ENCODE measurements around the gene TEX22. TPM values are rescaled to one million over a fixed set of nuclear protein-coding genes. Genes with fewer than 3 reads are reported as not detected.

TEX22 gene
- total and polyA plus RNA-seq, 2 donors: 0.85 to 1.2 TPM

DNA sequence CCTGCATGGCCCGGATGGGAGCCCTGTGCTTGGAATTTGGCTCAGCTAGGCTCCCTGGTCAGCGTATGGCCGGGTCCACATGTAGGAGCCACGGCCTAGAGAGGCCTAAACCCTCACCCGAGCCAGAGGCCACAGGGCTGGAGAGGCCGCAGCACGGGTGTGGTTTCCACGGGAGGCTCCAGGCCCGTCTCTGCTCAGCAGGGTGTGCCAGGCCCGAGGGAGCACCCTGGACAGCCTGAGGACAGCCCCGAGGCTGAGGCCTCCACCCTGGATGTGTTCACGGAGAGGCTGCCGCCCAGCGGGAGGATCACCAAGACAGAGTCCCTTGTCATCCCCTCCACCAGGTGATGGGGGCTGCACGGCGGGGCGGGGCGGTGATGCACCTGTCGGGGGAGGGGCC lies 17.6 kb upstream of the TEX22 start:
- Histone ChIP-seq H3K27ac (ENCODE audit: low read depth in 1 of 2, low read length in 1 of 2) (no peak overlapping the region), H3K9me3 (ENCODE audit: control insufficient read depth in 2 of 2, insufficient read depth in 1 of 2, low read length in 1 of 2) (no peaks in the 10 kb centered on the region), H3K4me3 (ENCODE audit: low read length in 2 of 2) (no peak overlapping the region), H3K27me3 (ENCODE audit: control insufficient read depth in 2 of 2, insufficient read depth in 1 of 2, low read length in 1 of 2) (no peaks in the 10 kb centered on the region), H3K4me1 (ENCODE audit: control insufficient read depth in 2 of 2, insufficient read depth in 2 of 2, low read length in 2 of 2) (peaks cover 0 to 2% of the 10 kb centered on the region in 2 donors), H3K36me3 (ENCODE audit: control insufficient read depth in 2 of 2, insufficient read depth in 2 of 2, low read length in 1 of 2) (peaks cover 0 to 29% of the 10 kb centered on the region in 2 donors)
- DNase-seq (ENCODE audit: low read depth in 6 of 9, low spot score in 9 of 9): no peak
- 98% methylated on average over 19 of the region's 19 CpGs for WGBS

DNA sequence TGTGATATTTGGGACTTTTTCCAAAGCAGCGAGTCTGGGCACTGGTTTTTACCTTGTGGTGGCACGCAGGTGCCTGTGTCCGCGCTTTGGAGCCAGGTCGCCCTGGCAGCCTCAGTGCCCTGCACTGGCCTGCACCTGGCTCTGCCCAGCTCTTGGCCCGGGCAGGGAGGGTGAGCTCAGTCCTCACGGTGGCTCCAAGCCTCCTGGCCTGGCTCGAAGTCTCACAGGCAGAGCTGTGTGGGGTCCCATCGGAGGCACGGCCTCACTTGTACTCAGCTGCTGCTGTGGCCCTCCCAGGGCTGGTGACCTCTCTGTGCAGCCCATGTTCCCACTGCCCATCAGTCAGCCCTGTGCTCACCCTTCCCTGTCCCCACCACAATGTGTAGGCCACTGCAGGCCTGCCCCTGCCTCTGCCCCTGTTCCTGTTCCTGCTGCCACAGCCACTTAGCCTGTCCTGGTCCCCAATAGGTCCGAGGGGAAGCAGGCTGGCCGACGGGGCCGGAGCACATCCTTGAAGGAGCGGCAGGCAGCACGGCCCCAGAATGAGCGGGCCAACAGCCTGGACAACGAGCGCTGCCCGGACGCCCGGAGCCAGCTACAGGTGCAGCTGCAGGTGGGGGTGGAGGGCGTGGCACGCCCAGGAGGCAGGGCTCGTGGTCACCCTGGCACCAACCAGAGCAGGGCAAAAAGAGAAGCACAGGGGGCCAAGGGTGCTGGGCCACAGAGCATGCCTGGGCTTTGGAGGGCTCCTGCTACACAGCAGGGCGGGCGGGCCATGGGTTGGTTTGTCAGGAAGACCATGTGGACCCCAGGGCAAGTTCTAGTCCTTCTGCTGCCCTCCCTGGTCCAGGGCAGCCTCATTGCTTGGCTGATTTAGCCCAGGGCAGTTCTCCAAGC lies 16.6 kb upstream of the TEX22 start:
- Histone ChIP-seq H3K36me3 (ENCODE audit: control insufficient read depth in 2 of 2, insufficient read depth in 2 of 2, low read length in 1 of 2) (peaks cover 0 to 34% of the 10 kb centered on the region in 2 donors), H3K27me3 (ENCODE audit: control insufficient read depth in 2 of 2, insufficient read depth in 1 of 2, low read length in 1 of 2) (no peaks in the 10 kb centered on the region), H3K4me1 (ENCODE audit: control insufficient read depth in 2 of 2, insufficient read depth in 2 of 2, low read length in 2 of 2) (no peaks in the 10 kb centered on the region), H3K27ac (ENCODE audit: low read depth in 1 of 2, low read length in 1 of 2) (no peak overlapping the region), H3K9me3 (ENCODE audit: control insufficient read depth in 2 of 2, insufficient read depth in 1 of 2, low read length in 1 of 2) (no peaks in the 10 kb centered on the region), H3K4me3 (ENCODE audit: low read length in 2 of 2) (no peak overlapping the region)
- no peak for DNase-seq (ENCODE audit: low read depth in 6 of 9, low spot score in 9 of 9)
- WGBS: 94% methylated on average over 27 of the region's 27 CpGs

DNA sequence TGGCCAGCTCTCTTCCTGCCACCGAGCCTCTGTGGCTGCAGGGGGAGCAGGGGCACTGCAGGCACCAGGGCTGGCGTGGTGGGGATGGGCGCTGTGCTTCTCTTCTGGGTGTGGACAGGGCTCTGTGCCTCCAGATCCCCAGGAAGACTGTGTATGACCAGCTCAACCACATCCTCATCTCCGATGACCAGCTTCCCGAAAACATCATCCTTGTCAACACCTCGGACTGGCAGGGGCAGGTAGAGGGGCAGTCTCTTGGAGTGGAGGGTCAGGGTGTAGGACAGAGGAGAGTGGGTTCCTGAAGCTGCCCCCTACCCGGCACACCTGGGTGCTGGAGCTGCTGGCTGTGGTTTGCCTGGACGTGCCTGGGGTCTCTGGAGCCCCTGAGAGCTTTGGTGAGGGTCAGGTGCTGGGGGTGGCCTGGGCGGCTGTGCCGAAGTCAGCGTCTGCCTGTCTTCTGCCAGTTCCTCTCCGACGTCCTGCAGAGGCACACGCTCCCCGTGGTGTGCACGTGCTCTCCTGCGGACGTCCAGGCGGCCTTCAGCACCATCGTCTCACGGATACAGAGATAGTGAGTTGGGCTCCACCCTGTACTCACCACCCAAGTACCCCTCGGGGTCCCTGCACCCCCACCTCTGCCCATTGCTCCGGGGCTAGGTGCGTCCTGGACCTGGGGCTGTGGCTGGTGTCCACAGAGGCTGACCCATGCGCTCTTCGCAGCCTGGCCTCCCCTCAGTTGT lies 15.8 kb upstream of the TEX22 start:
- 97% methylated on average over 26 of the region's 26 CpGs for WGBS
- H3K9me3 ChIP-seq (ENCODE audit: control insufficient read depth in 2 of 2, insufficient read depth in 1 of 2, low read length in 1 of 2): no peaks in the 10 kb centered on the region
- no peaks in the 10 kb centered on the region for H3K27me3 ChIP-seq (ENCODE audit: control insufficient read depth in 2 of 2, insufficient read depth in 1 of 2, low read length in 1 of 2)
- H3K36me3 ChIP-seq (ENCODE audit: control insufficient read depth in 2 of 2, insufficient read depth in 2 of 2, low read length in 1 of 2): peaks cover 2 to 42% of the 10 kb centered on the region in 2 donors
- H3K4me3 ChIP-seq (ENCODE audit: low read length in 2 of 2): no peak overlapping the region
- H3K27ac ChIP-seq (ENCODE audit: low read depth in 1 of 2, low read length in 1 of 2): no peak overlapping the region
- no peak for DNase-seq (ENCODE audit: low read depth in 6 of 9, low spot score in 9 of 9)
- H3K4me1 ChIP-seq (ENCODE audit: control insufficient read depth in 2 of 2, insufficient read depth in 2 of 2, low read length in 2 of 2): no peaks in the 10 kb centered on the region

DNA sequence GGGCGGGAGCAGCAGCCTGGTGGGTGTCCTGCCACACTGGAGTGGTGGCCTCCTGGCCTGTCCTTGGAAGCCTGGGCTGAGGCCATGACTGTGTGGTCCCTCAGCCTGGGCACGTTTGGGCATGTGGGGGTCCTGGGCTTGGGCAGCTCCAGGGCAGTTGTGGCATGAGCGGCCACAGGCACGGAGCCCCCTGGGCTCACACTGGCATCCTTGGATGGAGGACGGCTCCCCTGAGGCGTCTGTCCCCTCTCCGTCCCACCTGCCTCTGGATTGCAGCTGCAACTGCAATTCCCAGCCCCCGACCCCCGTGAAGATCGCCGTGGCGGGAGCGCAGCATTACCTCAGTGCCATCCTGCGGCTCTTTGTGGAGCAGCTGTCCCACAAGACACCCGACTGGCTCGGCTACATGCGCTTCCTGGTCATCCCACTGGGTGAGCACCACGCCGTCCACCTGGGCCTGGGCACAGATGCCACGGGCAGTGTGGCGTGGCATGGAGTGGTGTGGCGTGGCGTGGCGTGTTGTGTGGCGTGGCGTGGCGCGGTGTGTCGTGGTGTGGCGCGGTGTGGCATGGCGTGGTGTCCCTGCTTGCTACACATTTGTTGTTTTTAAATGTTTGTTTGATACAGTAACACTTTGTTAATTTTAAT lies 15.1 kb upstream of the TEX22 start:
- H3K27me3 ChIP-seq (ENCODE audit: control insufficient read depth in 2 of 2, insufficient read depth in 1 of 2, low read length in 1 of 2): no peaks in the 10 kb centered on the region
- DNase-seq (ENCODE audit: low read depth in 6 of 9, low spot score in 9 of 9): no peak
- H3K9me3 ChIP-seq (ENCODE audit: control insufficient read depth in 2 of 2, insufficient read depth in 1 of 2, low read length in 1 of 2): no peaks in the 10 kb centered on the region
- H3K36me3 ChIP-seq (ENCODE audit: control insufficient read depth in 2 of 2, insufficient read depth in 2 of 2, low read length in 1 of 2): peaks cover 4 to 44% of the 10 kb centered on the region in 2 donors
- H3K4me1 ChIP-seq (ENCODE audit: control insufficient read depth in 2 of 2, insufficient read depth in 2 of 2, low read length in 2 of 2): no peaks in the 10 kb centered on the region
- H3K4me3 ChIP-seq (ENCODE audit: low read length in 2 of 2): no peak overlapping the region
- H3K27ac ChIP-seq (ENCODE audit: low read depth in 1 of 2, low read length in 1 of 2): no peak overlapping the region
- WGBS: 97% methylated on average over 32 of the region's 32 CpGs

DNA sequence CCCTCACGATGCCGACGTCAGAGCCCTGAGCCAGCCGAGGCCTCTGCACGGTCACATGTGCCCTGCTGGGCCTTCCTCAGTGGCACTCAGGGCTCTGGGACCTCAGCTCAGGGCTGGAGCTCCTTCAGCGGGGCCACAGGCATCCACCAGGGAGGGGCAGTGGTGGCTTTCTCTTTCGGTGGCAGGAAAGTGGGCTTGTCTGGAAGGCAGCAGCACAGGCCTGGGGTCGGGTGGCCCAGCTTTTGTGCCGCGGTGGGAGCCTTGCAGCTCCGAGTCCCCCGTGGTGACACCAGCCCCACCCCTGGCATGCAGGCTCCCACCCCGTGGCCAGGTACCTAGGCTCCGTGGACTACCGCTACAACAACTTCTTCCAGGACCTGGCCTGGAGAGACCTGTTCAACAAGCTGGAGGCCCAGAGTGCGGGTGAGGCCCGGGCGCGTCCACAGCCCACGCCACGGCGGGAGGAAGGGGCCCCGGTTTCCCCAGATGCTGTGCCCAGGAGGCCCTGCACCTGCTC lies 14.2 kb upstream of the TEX22 start:
- peaks cover 4 to 44% of the 10 kb centered on the region in 2 donors for H3K36me3 ChIP-seq (ENCODE audit: control insufficient read depth in 2 of 2, insufficient read depth in 2 of 2, low read length in 1 of 2)
- H3K4me1 ChIP-seq (ENCODE audit: control insufficient read depth in 2 of 2, insufficient read depth in 2 of 2, low read length in 2 of 2): peaks cover 0 to 2% of the 10 kb centered on the region in 2 donors
- no peak overlapping the region for H3K4me3 ChIP-seq (ENCODE audit: low read length in 2 of 2)
- no peak for DNase-seq (ENCODE audit: low read depth in 6 of 9, low spot score in 9 of 9)
- no peak overlapping the region for H3K27ac ChIP-seq (ENCODE audit: low read depth in 1 of 2, low read length in 1 of 2)
- no peaks in the 10 kb centered on the region for H3K27me3 ChIP-seq (ENCODE audit: control insufficient read depth in 2 of 2, insufficient read depth in 1 of 2, low read length in 1 of 2)
- WGBS: 97% methylated on average over 23 of the region's 23 CpGs
- no peaks in the 10 kb centered on the region for H3K9me3 ChIP-seq (ENCODE audit: control insufficient read depth in 2 of 2, insufficient read depth in 1 of 2, low read length in 1 of 2)

DNA sequence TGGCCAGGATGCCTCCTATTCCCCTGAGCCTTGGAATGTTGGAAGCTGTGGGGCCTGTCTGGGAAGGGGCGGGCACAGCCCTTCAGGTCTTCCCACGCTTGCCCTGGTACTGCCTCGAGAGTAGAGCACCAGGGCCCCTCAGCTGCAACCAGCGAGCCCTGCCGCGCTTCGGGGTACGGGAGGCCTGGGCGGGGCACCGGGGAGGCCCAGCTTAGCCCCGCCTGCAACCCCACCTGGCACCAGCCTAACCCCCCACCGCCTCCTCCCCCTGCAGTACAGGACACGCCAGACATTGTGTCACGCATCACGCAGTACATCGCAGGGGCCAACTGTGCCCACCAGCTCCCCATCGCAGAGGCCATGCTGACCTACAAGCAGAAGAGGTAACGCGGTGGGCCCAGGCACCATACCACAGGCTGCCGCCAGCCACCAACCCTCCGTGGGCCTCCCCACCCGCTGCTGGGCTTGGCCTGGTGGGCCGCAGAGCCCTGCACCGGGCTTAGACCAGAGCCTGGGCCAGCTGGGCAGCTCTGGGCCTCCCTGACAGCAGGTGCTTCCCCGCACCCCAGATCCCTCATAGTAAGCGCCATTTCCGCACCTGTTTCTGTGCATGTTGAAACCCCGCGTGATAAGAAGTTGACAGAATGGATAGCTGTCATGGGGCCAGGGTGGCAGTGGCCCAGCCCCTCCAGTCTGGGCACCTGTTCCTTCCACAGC lies 13.6 kb upstream of the TEX22 start:
- H3K4me1 ChIP-seq (ENCODE audit: control insufficient read depth in 2 of 2, insufficient read depth in 2 of 2, low read length in 2 of 2): peaks cover under 1 to 6% of the 10 kb centered on the region in 2 donors
- WGBS: 98% methylated on average over 29 of the region's 29 CpGs
- no peak overlapping the region for H3K4me3 ChIP-seq (ENCODE audit: low read length in 2 of 2)
- no peak overlapping the region for H3K27ac ChIP-seq (ENCODE audit: low read depth in 1 of 2, low read length in 1 of 2)
- H3K27me3 ChIP-seq (ENCODE audit: control insufficient read depth in 2 of 2, insufficient read depth in 1 of 2, low read length in 1 of 2): no peaks in the 10 kb centered on the region
- H3K9me3 ChIP-seq (ENCODE audit: control insufficient read depth in 2 of 2, insufficient read depth in 1 of 2, low read length in 1 of 2): no peaks in the 10 kb centered on the region
- no peak for DNase-seq (ENCODE audit: low read depth in 6 of 9, low spot score in 9 of 9)
- peaks cover 4 to 43% of the 10 kb centered on the region in 2 donors for H3K36me3 ChIP-seq (ENCODE audit: control insufficient read depth in 2 of 2, insufficient read depth in 2 of 2, low read length in 1 of 2)

DNA sequence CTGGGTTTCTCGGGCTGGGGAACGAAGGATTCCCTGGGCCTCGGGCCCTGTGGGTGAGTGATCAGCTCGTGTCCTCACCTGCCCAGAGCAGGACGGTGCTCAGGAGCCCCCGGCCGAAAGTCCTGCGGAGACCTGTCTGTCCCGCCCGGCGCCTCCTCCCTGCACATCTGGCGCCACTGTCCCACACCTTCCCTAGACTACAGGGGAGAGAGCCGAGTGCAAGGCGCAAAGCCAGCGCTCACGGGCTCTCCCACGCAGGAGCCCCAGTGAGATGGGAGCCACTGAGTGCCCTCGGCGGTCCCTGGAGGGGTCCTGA lies 13.1 kb upstream of the TEX22 start:
- DNase-seq (ENCODE audit: low read depth in 6 of 9, low spot score in 9 of 9): no peak
- 97% methylated on average over 19 of the region's 19 CpGs for WGBS
- no peak overlapping the region for H3K27ac ChIP-seq (ENCODE audit: low read depth in 1 of 2, low read length in 1 of 2)
- H3K4me1 ChIP-seq (ENCODE audit: control insufficient read depth in 2 of 2, insufficient read depth in 2 of 2, low read length in 2 of 2): peaks cover 5 to 11% of the 10 kb centered on the region in 2 donors
- peaks cover 4 to 41% of the 10 kb centered on the region in 2 donors for H3K36me3 ChIP-seq (ENCODE audit: control insufficient read depth in 2 of 2, insufficient read depth in 2 of 2, low read length in 1 of 2)
- H3K4me3 ChIP-seq (ENCODE audit: low read length in 2 of 2): no peak overlapping the region
- H3K9me3 ChIP-seq (ENCODE audit: control insufficient read depth in 2 of 2, insufficient read depth in 1 of 2, low read length in 1 of 2): no peaks in the 10 kb centered on the region
- H3K27me3 ChIP-seq (ENCODE audit: control insufficient read depth in 2 of 2, insufficient read depth in 1 of 2, low read length in 1 of 2): no peaks in the 10 kb centered on the region

DNA sequence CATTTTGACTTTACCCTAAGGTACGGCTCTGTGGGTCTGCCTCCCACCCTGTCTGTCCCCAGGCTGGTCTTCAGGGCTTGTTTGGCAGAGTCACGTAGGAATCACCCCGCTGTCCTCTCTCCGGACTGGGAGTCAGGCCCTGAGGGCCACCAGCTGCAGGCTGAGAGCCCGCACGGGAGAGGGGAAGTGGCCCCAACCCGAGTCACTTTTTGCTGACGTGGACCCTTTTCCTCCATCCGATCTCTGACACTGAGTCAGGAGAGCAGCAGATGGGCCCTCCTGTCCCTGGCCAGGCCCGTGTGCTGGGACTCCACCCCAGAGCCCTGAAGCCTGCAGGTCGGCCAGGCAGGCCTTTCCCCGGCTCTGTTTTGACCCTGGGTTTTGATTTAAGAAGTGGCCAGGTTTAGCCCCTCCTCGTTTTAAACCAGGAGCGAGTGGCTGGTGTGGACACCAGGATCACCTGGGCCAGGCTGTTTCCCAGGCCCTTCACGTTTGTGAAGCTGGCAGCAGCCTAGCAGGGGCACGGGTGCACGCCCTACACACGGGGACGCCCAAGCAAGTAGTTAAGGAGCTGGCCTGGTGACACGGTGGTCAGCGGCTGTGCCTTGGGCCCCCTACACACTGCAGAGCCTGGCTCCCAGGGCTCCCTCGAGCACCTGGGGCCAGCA lies 12.5 kb upstream of the TEX22 start:
- H3K27ac ChIP-seq (ENCODE audit: low read depth in 1 of 2, low read length in 1 of 2): no peak overlapping the region
- H3K9me3 ChIP-seq (ENCODE audit: control insufficient read depth in 2 of 2, insufficient read depth in 1 of 2, low read length in 1 of 2): no peaks in the 10 kb centered on the region
- H3K36me3 ChIP-seq (ENCODE audit: control insufficient read depth in 2 of 2, insufficient read depth in 2 of 2, low read length in 1 of 2): peaks cover 4 to 41% of the 10 kb centered on the region in 2 donors
- no peak for DNase-seq (ENCODE audit: low read depth in 6 of 9, low spot score in 9 of 9)
- peaks cover 5 to 16% of the 10 kb centered on the region in 2 donors for H3K4me1 ChIP-seq (ENCODE audit: control insufficient read depth in 2 of 2, insufficient read depth in 2 of 2, low read length in 2 of 2)
- H3K4me3 ChIP-seq (ENCODE audit: low read length in 2 of 2): no peak overlapping the region
- no peaks in the 10 kb centered on the region for H3K27me3 ChIP-seq (ENCODE audit: control insufficient read depth in 2 of 2, insufficient read depth in 1 of 2, low read length in 1 of 2)
- 95% methylated on average over 22 of the region's 22 CpGs for WGBS
